ENCODE data around the gene CCRL2. TPM values are rescaled to one million over a fixed set of nuclear protein-coding genes. Genes with fewer than 3 reads are reported as not detected.
A peak's percentile ranks its signal among the peaks of the same experiment; 100 is the strongest.

Gene CCRL2
- total and polyA plus RNA-seq, 8 donors, result 0.24 to 2.2 (median 0.82) TPM

GRCh38 chr3:46397111-46397510 is 9.9 kb upstream of the CCRL2 start:
- Histone ChIP-seq H3K9me3 (no peaks in the 10 kb centered on the region), H3K36me3 (no peaks in the 10 kb centered on the region), H3K27me3 (no peaks in the 10 kb centered on the region), H3K4me3 (no peak overlapping the region), H3K4me1 (no peaks in the 10 kb centered on the region), H3K27ac (no peak overlapping the region)
- TF ChIP-seq CTCF (IDR thresholded peaks at IDR 0.05), result no peak
- ATAC-seq (no peak), FAIRE-seq (no peak), DNase-seq (no peak)
- intact Hi-C loops (cut with DNase I), result no loop called here
- 34 to 52% methylated on average over 7 of the region's 7 CpGs for WGBS, 2 donors

- FAIRE-seq (no peak), DNase-seq (no peak), ATAC-seq (no peak)
- H3K27me3 ChIP-seq, result no peaks in the 10 kb centered on the region
- intact Hi-C loops (cut with DNase I), result no loop called here
- no peak overlapping the region for H3K27ac ChIP-seq
- TF ChIP-seq CTCF (IDR thresholded peaks at IDR 0.05), result no peak
- H3K4me3 ChIP-seq, result no peak overlapping the region
- no peaks in the 10 kb centered on the region for H3K36me3 ChIP-seq
- WGBS, 2 donors, result 92 to 93% methylated on average over 6 of the region's 6 CpGs
- no peaks in the 10 kb centered on the region for H3K9me3 ChIP-seq
- H3K4me1 ChIP-seq, result no peaks in the 10 kb centered on the region
Measured at GRCh38 chr3:46398186-46398955, 8.7 kb upstream of the CCRL2 start.

GRCh38 chr3:46399098-46399497 is 8.0 kb upstream of the CCRL2 start:
- H3K27me3 ChIP-seq, result no peaks in the 10 kb centered on the region
- 83 to 90% methylated on average over 2 of the region's 2 CpGs for WGBS, 2 donors
- DNase-seq (no peak), FAIRE-seq (no peak), ATAC-seq (no peak)
- no peaks in the 10 kb centered on the region for H3K36me3 ChIP-seq
- no peak overlapping the region for H3K4me3 ChIP-seq
- intact Hi-C loops (cut with DNase I), result no loop called here
- H3K27ac ChIP-seq, result no peak overlapping the region
- H3K9me3 ChIP-seq, result no peaks in the 10 kb centered on the region
- no peak for TF ChIP-seq CTCF (IDR thresholded peaks at IDR 0.05)
- H3K4me1 ChIP-seq, result no peaks in the 10 kb centered on the region

GRCh38 chr3:46399557-46399956 is 7.5 kb upstream of the CCRL2 start:
- DNase-seq (no peak), FAIRE-seq (no peak), ATAC-seq (peak in 1 of 4 donors; percentile 17)
- no peaks in the 10 kb centered on the region for H3K36me3 ChIP-seq
- H3K9me3 ChIP-seq, result no peaks in the 10 kb centered on the region
- H3K4me3 ChIP-seq, result no peak overlapping the region
- no peak overlapping the region for H3K27ac ChIP-seq
- H3K27me3 ChIP-seq, result no peaks in the 10 kb centered on the region
- H3K4me1 ChIP-seq, result no peaks in the 10 kb centered on the region
- no peak for TF ChIP-seq CTCF (IDR thresholded peaks at IDR 0.05)
- 64 to 77% methylated on average over 2 of the region's 2 CpGs for WGBS, 2 donors
- intact Hi-C loops (cut with DNase I), result no loop called here

GRCh38 chr3:46400000-46400734 is 6.9 kb upstream of the CCRL2 start:
- no peak overlapping the region for H3K4me3 ChIP-seq
- intact Hi-C loops (cut with DNase I), result no loop called here
- no peak for ATAC-seq
- no peaks in the 10 kb centered on the region for H3K27me3 ChIP-seq
- H3K27ac ChIP-seq, result no peak overlapping the region
- WGBS, 2 donors, result 78 to 82% methylated on average over 8 of the region's 8 CpGs
- H3K4me1 ChIP-seq, result peaks cover 0 to 6% (median 0%) of the 10 kb centered on the region in 3 donors
- H3K9me3 ChIP-seq, result no peaks in the 10 kb centered on the region
- no peak for FAIRE-seq
- H3K36me3 ChIP-seq, result no peaks in the 10 kb centered on the region
- TF ChIP-seq CTCF (IDR thresholded peaks at IDR 0.05), result no peak
- no peak for DNase-seq
